Fibroblast of lung (primary cell): Measurements from ENCODE around the gene C1orf53. TPM values are rescaled to one million over a fixed set of nuclear protein-coding genes. Genes with fewer than 3 reads are reported as not detected.

Experiments used
- DNase-seq, 2 donors: peaks; one replicate each; pipeline versions ENCODE4 v3.0.0 to v3.0.0-alpha.2; 2010; ENCODE audit warnings: low read depth in 2 of 2
- H2AFZ ChIP-seq: 2 replicates; pipeline ENCODE4 v1.5.1; 2012; ENCODE audit warnings: low read length, control low read depth, inconsistent platforms
- H3K27ac ChIP-seq: 2 replicates; pipeline ENCODE4 v1.5.1; 2011; ENCODE audit warnings: low read length, control low read depth; ENCODE audit not compliant: insufficient read depth
- H3K27me3 ChIP-seq: 2 replicates; pipeline ENCODE4 v1.5.1; 2011; ENCODE audit warnings: mild to moderate bottlenecking, low read length; ENCODE audit not compliant: control insufficient read depth, insufficient read depth
- H3K36me3 ChIP-seq: 2 replicates; pipeline ENCODE4 v1.5.1; 2011; ENCODE audit warnings: low read length; ENCODE audit not compliant: control insufficient read depth, insufficient read depth
- H3K4me1 ChIP-seq: 2 replicates; pipeline ENCODE4 v1.5.1; 2011; ENCODE audit warnings: low read length; ENCODE audit not compliant: control insufficient read depth, insufficient read depth; ENCODE audit errors: extremely low read depth
- H3K4me2 ChIP-seq: 2 replicates; pipeline ENCODE4 v1.5.1; 2011; ENCODE audit warnings: low read length, control low read depth; ENCODE audit not compliant: insufficient read depth; ENCODE audit errors: extremely low read depth
- H3K4me3 ChIP-seq, 4 experiments: fragments of 200-600 bp in 1 of 4; sonication (generic) in 1 of 4; replicated peaks in 1 of 4; 2 replicates each; pipeline ENCODE4 v1.5.1; 2011 to 2016; ENCODE audit warnings: low read length in 4 of 4, low read depth in 3 of 4, mild to moderate bottlenecking in 3 of 4, control low read depth in 2 of 4, inconsistent platforms in 1 of 4, mixed read lengths in 1 of 4; ENCODE audit not compliant: insufficient read depth in 1 of 4; ENCODE audit errors: control extremely low read depth in 1 of 4
- H3K79me2 ChIP-seq: 2 replicates; pipeline ENCODE4 v1.5.1; 2012; ENCODE audit warnings: mild to moderate bottlenecking, low read length, inconsistent platforms; ENCODE audit not compliant: control insufficient read depth, insufficient read depth
- H3K9ac ChIP-seq: 2 replicates; pipeline ENCODE4 v1.5.1; 2011; ENCODE audit warnings: mild to moderate bottlenecking, low read length, control low read depth; ENCODE audit not compliant: insufficient read depth
- H3K9me3 ChIP-seq: 2 replicates; pipeline ENCODE4 v1.5.1; 2012; ENCODE audit warnings: low read depth, low read length; ENCODE audit not compliant: control insufficient read depth, insufficient read depth
- H4K20me1 ChIP-seq: 2 replicates; pipeline ENCODE4 v1.5.1; 2011; ENCODE audit warnings: low read length; ENCODE audit not compliant: control insufficient read depth, insufficient read depth; ENCODE audit errors: extremely low read depth
- EZH2 ChIP-seq: IDR thresholded peaks from 2 replicates; pipeline ENCODE4 v1.5.1; 2012; ENCODE audit warnings: low read length, control low read depth, mild to moderate bottlenecking; ENCODE audit errors: missing control alignments
- polyA plus RNA-seq, 2 donors: library from polyadenylated mRNA; depleted of rRNA in 1 of 2; stranded (reverse) in 1 of 2; unstranded in 1 of 2; fragments of >200 nt; gene quantifications; 2 replicates each; pipeline ENCODE4 v1.2.1, GENCODE V29; 2011 to 2012; ENCODE audit warnings: missing spikeins in 1 of 2
- total RNA-seq: library from RNA; depleted of rRNA; stranded (reverse); fragments of >200 nt; gene quantifications from 2 replicates; pipeline ENCODE4 v1.2.1, GENCODE V29; 2014
- TF ChIP-seq, protein P1 (sequence below), 2 donors: IDR thresholded peaks in 1 of 2; conservative IDR thresholded peaks in 1 of 2; 1 replicate in 1 of 2; 2 replicates in 1 of 2; pipeline ENCODE4 v1.5.1; 2011 to 2012; ENCODE audit warnings: low read length in 2 of 2, control low read depth in 1 of 2, inconsistent platforms in 1 of 2, low read depth in 1 of 2, mild to moderate bottlenecking in 1 of 2

Gene C1orf53
- total and polyA plus RNA-seq, 2 donors (not counting 1 experiment from before 2014, with no cell fraction given) = 3.0 to 3.3 TPM

DNA sequence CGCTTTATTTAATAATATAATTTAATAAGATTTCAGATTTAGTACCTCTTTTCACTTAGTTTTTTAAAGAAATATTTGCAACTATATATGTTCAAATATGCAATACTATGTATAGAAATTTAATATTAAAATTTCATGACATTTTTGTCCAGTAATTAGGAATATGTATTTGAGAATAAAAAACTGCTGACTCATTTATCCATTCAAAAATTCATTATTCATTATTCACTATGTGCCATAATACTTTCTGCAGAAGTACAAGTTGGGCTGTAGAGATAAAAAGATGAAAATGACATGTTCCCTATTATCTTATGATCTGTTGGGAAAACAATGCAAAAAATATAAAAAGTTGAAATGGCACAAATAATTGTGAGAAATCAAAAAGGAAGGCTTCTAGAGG, 3.4 kb upstream of the C1orf53 start:
- no peak overlapping the region for H3K27ac ChIP-seq
- no peak for DNase-seq
- TF ChIP-seq, protein P1, sequence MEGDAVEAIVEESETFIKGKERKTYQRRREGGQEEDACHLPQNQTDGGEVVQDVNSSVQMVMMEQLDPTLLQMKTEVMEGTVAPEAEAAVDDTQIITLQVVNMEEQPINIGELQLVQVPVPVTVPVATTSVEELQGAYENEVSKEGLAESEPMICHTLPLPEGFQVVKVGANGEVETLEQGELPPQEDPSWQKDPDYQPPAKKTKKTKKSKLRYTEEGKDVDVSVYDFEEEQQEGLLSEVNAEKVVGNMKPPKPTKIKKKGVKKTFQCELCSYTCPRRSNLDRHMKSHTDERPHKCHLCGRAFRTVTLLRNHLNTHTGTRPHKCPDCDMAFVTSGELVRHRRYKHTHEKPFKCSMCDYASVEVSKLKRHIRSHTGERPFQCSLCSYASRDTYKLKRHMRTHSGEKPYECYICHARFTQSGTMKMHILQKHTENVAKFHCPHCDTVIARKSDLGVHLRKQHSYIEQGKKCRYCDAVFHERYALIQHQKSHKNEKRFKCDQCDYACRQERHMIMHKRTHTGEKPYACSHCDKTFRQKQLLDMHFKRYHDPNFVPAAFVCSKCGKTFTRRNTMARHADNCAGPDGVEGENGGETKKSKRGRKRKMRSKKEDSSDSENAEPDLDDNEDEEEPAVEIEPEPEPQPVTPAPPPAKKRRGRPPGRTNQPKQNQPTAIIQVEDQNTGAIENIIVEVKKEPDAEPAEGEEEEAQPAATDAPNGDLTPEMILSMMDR (conservative IDR thresholded peaks at IDR 0.05 in 1 of 2, IDR thresholded peaks at IDR 0.05 in 1 of 2; ENCODE audit: low read depth in 1 of 2, low read length in 2 of 2) = no peak
- no peak for TF ChIP-seq EZH2
- no peaks in the 10 kb centered on the region for H3K9me3 ChIP-seq
- no peak overlapping the region for H3K4me2 ChIP-seq
- H3K79me2 ChIP-seq = no peaks in the 10 kb centered on the region
- no peak overlapping the region for H3K4me3 ChIP-seq
- H3K9ac ChIP-seq = no peak overlapping the region
- no peaks in the 10 kb centered on the region for H3K36me3 ChIP-seq
- H2AFZ ChIP-seq = no peak overlapping the region
- H3K27me3 ChIP-seq = peaks cover 1% of the 10 kb centered on the region
- no peaks in the 10 kb centered on the region for H4K20me1 ChIP-seq
- peaks cover 6% of the 10 kb centered on the region for H3K4me1 ChIP-seq

DNA sequence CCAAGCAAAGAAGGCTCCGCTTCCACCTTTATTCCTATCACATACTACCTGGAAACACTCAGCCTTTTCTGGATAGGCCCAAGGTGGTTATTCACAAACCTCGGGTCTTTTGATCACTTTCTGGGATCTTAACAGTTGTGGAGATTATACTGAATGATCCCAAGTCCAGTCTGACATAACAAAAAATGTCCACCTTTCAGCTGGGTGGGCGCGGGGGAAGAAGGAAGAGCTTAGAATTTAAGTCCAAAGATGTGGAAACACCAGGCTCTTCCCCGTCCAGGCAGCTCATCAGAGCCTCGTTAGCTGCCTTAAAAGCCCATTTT, 338 bp upstream of the C1orf53 start:
- Histone ChIP-seq H4K20me1 (no peaks in the 10 kb centered on the region), H3K79me2 (no peaks in the 10 kb centered on the region), H3K9me3 (no peaks in the 10 kb centered on the region), H3K27ac (peak overlapping the region; percentile 75), H3K9ac (peak overlapping the region; percentile 83), H3K4me2 (peak overlapping the region; percentile 91), H3K4me1 (peaks cover 6% of the 10 kb centered on the region), H2AFZ (peak overlapping the region; percentile 91), H3K36me3 (no peaks in the 10 kb centered on the region), H3K4me3 (peak overlapping the region; percentile 55 to 80 (median 62)), H3K27me3 (peaks cover 7% of the 10 kb centered on the region)
- TF ChIP-seq, protein P1 (conservative IDR thresholded peaks at IDR 0.05 in 1 of 2, IDR thresholded peaks at IDR 0.05 in 1 of 2; ENCODE audit: low read depth in 1 of 2, low read length in 2 of 2) = no peak
- no peak for TF ChIP-seq EZH2
- no peak for DNase-seq

DNA sequence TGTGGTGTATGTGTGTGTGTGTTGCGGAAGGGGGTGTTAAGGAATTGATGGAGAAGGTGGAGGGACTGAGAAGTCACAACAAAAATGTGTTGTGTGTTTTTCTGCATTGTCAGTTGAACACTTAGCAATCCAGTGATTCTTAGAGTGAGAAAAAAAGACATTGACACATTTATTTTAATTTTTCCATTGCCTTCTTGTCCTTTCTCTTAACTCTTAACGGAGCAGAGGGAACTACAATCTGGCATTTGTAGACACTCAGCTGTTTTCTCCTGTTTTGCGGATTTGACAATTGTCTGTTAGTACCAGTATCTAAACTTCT, 725 bp downstream of the C1orf53 start:
- Histone ChIP-seq H3K9me3 (no peaks in the 10 kb centered on the region), H3K4me3 (peak overlapping the region; percentile 55 to 80 (median 69)), H3K4me2 (peak overlapping the region; percentile 85), H2AFZ (peak overlapping the region; percentile 91), H3K27ac (no peak overlapping the region), H3K36me3 (no peaks in the 10 kb centered on the region), H3K9ac (peak overlapping the region; percentile 83), H3K79me2 (no peaks in the 10 kb centered on the region), H3K4me1 (peaks cover 6% of the 10 kb centered on the region), H3K27me3 (peaks cover 13% of the 10 kb centered on the region), H4K20me1 (no peaks in the 10 kb centered on the region)
- DNase-seq = no peak
- TF ChIP-seq EZH2 = no peak
- TF ChIP-seq, protein P1 (conservative IDR thresholded peaks at IDR 0.05 in 1 of 2, IDR thresholded peaks at IDR 0.05 in 1 of 2; ENCODE audit: low read depth in 1 of 2, low read length in 2 of 2) = no peak
